Stimulated activated CD4-positive, alpha-beta T cell treated with anti-CD3 and anti-CD28 coated beads, TNF-alpha, amount 100 ng/mL, for 24 hours (primary cell): ENCODE results near the gene RPRD1A.
"Not testable (repeated sequence)": the region's sequence is repeated elsewhere in the genome, so short reads cannot be mapped to it uniquely, and the experiment has no call there.

Experiments
- DNase-seq, 3 experiments: peaks; one replicate each; pipeline ENCODE4 v3.0.0-alpha.2; 2020; ENCODE audit warnings: low read depth in 3 of 3

Gene RPRD1A

GRCh38 chr18:36078751-36079529, 11.6 kb upstream of the RPRD1A start:
- no peak for DNase-seq

- not testable (repeated sequence) for DNase-seq
Measured at GRCh38 chr18:36077764-36078163, 10.4 kb upstream of the RPRD1A start.

- no peak for DNase-seq
Measured at GRCh38 chr18:36075862-36076587, 8.7 kb upstream of the RPRD1A start.

GRCh38 chr18:36074435-36074834, 7.1 kb upstream of the RPRD1A start:
- DNase-seq: no peak

GRCh38 chr18:36073676-36074075, 6.3 kb upstream of the RPRD1A start:
- DNase-seq: no peak

GRCh38 chr18:36072406-36072805, 5.0 kb upstream of the RPRD1A start:
- not testable (repeated sequence) for DNase-seq

GRCh38 chr18:36066686-36067054, 689 bp downstream of the RPRD1A start:
- DNase-seq: no peak

- no peak for DNase-seq
Measured at GRCh38 chr18:36066001-36066400, 1.4 kb downstream of the RPRD1A start.

- not testable (repeated sequence) for DNase-seq
Measured at GRCh38 chr18:36064809-36065079, 2.6 kb downstream of the RPRD1A start.

GRCh38 chr18:36064027-36064808, 3.1 kb downstream of the RPRD1A start:
- no peak for DNase-seq

GRCh38 chr18:36058674-36059073, 8.7 kb downstream of the RPRD1A start:
- DNase-seq: no peak

- DNase-seq: no peak
Measured at GRCh38 chr18:36051760-36052159, 15.6 kb downstream of the RPRD1A start.

GRCh38 chr18:36050479-36050878, 16.9 kb downstream of the RPRD1A start:
- DNase-seq: no peak

GRCh38 chr18:36047521-36047920, 19.8 kb downstream of the RPRD1A start:
- no peak for DNase-seq

- no peak for DNase-seq
Measured at GRCh38 chr18:36046898-36047297, 20.5 kb downstream of the RPRD1A start.

- DNase-seq: no peak
Measured at GRCh38 chr18:36045241-36045991, 21.9 kb downstream of the RPRD1A start.

- no peak for DNase-seq
Measured at GRCh38 chr18:36043153-36043552, 24.2 kb downstream of the RPRD1A start.

GRCh38 chr18:36041146-36041545, 26.2 kb downstream of the RPRD1A start:
- DNase-seq: no peak

- DNase-seq: no peak
Measured at GRCh38 chr18:36038102-36038663, 29.2 kb downstream of the RPRD1A start.

GRCh38 chr18:36035253-36035652, 32.1 kb downstream of the RPRD1A start:
- no peak for DNase-seq

- DNase-seq: no peak
Measured at GRCh38 chr18:36034299-36034895, 33.0 kb downstream of the RPRD1A start.
